ENCODE data around the gene PIP4P1. TPM values are rescaled to one million over a fixed set of nuclear protein-coding genes. Genes with fewer than 3 reads are reported as not detected.
A peak's percentile ranks its signal among the peaks of the same experiment; 100 is the strongest.

The PIP4P1 gene
- total and polyA plus RNA-seq, 10 of the 15 experiments (the other 5 are each of a cell fraction or from before 2014, with no cell fraction given), result 19.1 to 47.4 (median 39.7) TPM

GRCh38 chr14:20490563-20490962, 29.3 kb upstream of the PIP4P1 start:
- TF ChIP-seq MTA3 (IDR thresholded peaks at IDR 0.05; ENCODE audit: borderline replicate concordance, low read length) (no peak), SMAD5 (IDR thresholded peaks at IDR 0.05; ENCODE audit: low read depth) (no peak), HDGF (IDR thresholded peaks at IDR 0.05) (0 out of 2 replicates have a peak, but pooled peaks have one; percentile 50), RELB (IDR thresholded peaks at IDR 0.05; ENCODE audit: low read depth) (peak; percentile 28; the same call in 1 of the 2 replicates), DPF2 (IDR thresholded peaks at IDR 0.05) (no peak), POLR2AphosphoS5 (IDR thresholded peaks at IDR 0.05; ENCODE audit: low read length) (no peak), RCOR1 (conservative IDR thresholded peaks at IDR 0.05; ENCODE audit: low read depth, low read length) (no peak), IKZF1 (conservative IDR thresholded peaks at IDR 0.05) (0 out of 2 replicates have a peak, but pooled peaks have one; percentile 21), ETV6 (conservative IDR thresholded peaks at IDR 0.05 in 1 of 2, IDR thresholded peaks at IDR 0.05 in 1 of 2; ENCODE audit: borderline replicate concordance in 1 of 2, low read depth in 1 of 2) (peak in 1 of 2 experiments; percentile 83; a peak in 2 of 4 replicates), EED (IDR thresholded peaks at IDR 0.05; ENCODE audit: low read depth) (peak; percentile 38; the same call in 1 of the 2 replicates)
- TF ChIP-seq, protein P1, sequence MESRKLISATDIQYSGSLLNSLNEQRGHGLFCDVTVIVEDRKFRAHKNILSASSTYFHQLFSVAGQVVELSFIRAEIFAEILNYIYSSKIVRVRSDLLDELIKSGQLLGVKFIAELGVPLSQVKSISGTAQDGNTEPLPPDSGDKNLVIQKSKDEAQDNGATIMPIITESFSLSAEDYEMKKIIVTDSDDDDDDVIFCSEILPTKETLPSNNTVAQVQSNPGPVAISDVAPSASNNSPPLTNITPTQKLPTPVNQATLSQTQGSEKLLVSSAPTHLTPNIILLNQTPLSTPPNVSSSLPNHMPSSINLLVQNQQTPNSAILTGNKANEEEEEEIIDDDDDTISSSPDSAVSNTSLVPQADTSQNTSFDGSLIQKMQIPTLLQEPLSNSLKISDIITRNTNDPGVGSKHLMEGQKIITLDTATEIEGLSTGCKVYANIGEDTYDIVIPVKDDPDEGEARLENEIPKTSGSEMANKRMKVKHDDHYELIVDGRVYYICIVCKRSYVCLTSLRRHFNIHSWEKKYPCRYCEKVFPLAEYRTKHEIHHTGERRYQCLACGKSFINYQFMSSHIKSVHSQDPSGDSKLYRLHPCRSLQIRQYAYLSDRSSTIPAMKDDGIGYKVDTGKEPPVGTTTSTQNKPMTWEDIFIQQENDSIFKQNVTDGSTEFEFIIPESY (IDR thresholded peaks at IDR 0.05), result no peak
- FAIRE-seq (no peak), ATAC-seq (peak; percentile 48), DNase-seq (ENCODE audit: low read depth, low spot score) (no peak)
- WGBS (ENCODE audit: insufficient coverage, insufficient replicate concordance, low lambda C conversion rate, missing lambda C conversion rate), result 6% methylated on average over 6 of the region's 6 CpGs
- intact Hi-C loops (cut with micrococcal nuclease; ENCODE audit: unreplicated experiment) (loop anchor here (2.0 to 5.0 kb wide), 2 partner anchors 42 to 118 kb away; no protein-coding TSS in a partner anchor), in situ Hi-C loops (cut with MboI) (no loop called here)
- peak overlapping the region; percentile 60 for H3K9ac ChIP-seq (ENCODE audit: control insufficient read depth, insufficient read depth, low read length)
- H3K4me1 ChIP-seq (ENCODE audit: control insufficient read depth, insufficient read depth, low read length), result peaks cover 35% of the 10 kb centered on the region
- SMC1A ChIA-PET (ENCODE audit: uncharacterized antibody, unreplicated experiment), result interaction anchor here (0.8 to 8.1 kb wide), 10 partner anchors 14 to 163 kb away, joined by 3 to 49 read pairs (median 11); partner anchors contain the start of genes APEX1, OSGEP, PIP4P1 and PNP
- RAD21 ChIA-PET (ENCODE audit: unreplicated experiment), result interaction anchor here (0.9 to 4.3 kb wide), 10 partner anchors 9 to 200 kb away, joined by 3 to 21 read pairs (median 4); partner anchors contain the start of genes APEX1, OSGEP, PARP2 and PIP4P1
- H2AFZ ChIP-seq (ENCODE audit: control insufficient read depth, low read depth, low read length), result peak overlapping the region; percentile 69
- no peaks in the 10 kb centered on the region for H3K36me3 ChIP-seq (ENCODE audit: control insufficient read depth in 2 of 2, insufficient read depth in 2 of 2, low read length in 1 of 2)
- CTCF ChIA-PET, result interaction anchor here (1.0 to 6.9 kb wide), 12 partner anchors 9 to 200 kb away, joined by 3 to 42 read pairs (median 6); partner anchors contain the start of genes PIP4P1 and PNP
- POLR2A ChIA-PET, result interaction anchor here (0.7 to 5.6 kb wide), 4 partner anchors 20 to 161 kb away, joined by 3 to 28 read pairs (median 5); partner anchors contain the start of genes APEX1, OSGEP and PNP
- H3K27me3 ChIP-seq (replicated peaks in 1 of 2; ENCODE audit: control insufficient read depth in 2 of 2, insufficient read depth in 2 of 2, low read length in 1 of 2), result no peaks in the 10 kb centered on the region
- no peaks in the 10 kb centered on the region; the same call in 2 of the 3 replicates for H3K9me3 ChIP-seq (replicated peaks; ENCODE audit: control insufficient read depth, insufficient read depth, low read length)
- no peaks in the 10 kb centered on the region for H4K20me1 ChIP-seq (ENCODE audit: control insufficient read depth, insufficient read depth)
- peak overlapping the region; percentile 77 for H3K27ac ChIP-seq (ENCODE audit: control insufficient read depth, insufficient read depth)
- H3K79me2 ChIP-seq (ENCODE audit: control insufficient read depth, insufficient read depth, low read length), result no peaks in the 10 kb centered on the region
- H3K4me2 ChIP-seq (ENCODE audit: control insufficient read depth, insufficient read depth), result peak overlapping the region; percentile 68
- peak overlapping the region; percentile 61 for H3K4me3 ChIP-seq
- BruUV-seq (replicated peaks), result no TSS peak
